ENCODE results near the gene GUK1. TPM values are rescaled to one million over a fixed set of nuclear protein-coding genes. Genes with fewer than 3 reads are reported as not detected.
A peak's percentile ranks its signal among the peaks of the same experiment; 100 is the strongest.

Gene GUK1
- total and polyA plus RNA-seq, 4 donors: 247 to 973 (median 454) TPM

DNA sequence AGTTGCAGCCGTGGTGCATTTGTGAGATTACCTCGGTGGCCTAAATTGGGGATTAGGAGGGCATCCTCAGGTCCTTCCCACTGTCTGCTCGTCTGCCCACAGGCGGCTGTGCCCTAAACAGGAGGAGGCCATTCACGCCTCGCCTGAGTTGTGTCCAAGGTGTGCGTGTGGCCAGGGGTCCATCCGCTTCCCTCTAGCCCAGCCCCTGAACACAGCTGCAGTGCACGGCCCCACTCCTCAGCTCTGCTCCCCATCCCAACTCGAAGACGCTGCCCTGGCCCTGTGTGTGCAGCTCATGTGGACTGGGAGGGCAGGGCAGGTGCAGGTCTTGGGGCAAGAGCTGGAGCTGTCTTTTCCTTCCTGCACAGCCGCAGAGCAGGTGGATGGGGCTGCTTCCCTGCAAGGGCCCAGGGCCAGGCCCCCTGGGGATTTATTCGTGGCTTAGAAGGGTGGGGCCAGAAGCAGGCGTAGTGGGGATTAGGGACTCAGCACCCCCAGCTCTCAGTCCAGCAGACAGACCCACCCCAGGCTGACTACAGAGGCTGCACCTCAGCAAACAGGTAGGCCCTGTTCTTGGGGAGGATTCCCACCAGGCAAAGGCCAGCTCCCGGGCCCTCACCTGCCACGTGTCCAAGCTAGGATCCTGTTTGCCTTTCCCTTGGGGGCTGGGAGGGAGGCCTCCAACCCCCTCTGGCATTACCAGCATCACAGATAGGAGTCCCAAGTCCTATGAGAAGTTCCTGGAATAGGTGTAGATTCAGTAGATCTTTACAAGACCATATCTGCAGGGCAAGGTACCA, 4.3 kb downstream of the GUK1 start:
- no peak overlapping the region for H3K27ac ChIP-seq (ENCODE audit: low read depth in 1 of 2, low read length in 2 of 2)
- H3K4me3 ChIP-seq (ENCODE audit: low read length in 2 of 2): no peak overlapping the region
- DNase-seq (no peak), ATAC-seq (ENCODE audit: low FRiP score) (no peak)
- intact Hi-C loops (cut with DNase I): no loop called here
- H3K9me3 ChIP-seq (ENCODE audit: control insufficient read depth, low read length): no peaks in the 10 kb centered on the region
- peaks cover 0 to 7% of the 10 kb centered on the region in 2 donors for H3K4me1 ChIP-seq (ENCODE audit: control insufficient read depth in 1 of 2, insufficient read depth in 2 of 2, low read length in 2 of 2)
- peaks cover 0 to 2% of the 10 kb centered on the region in 2 donors for H3K36me3 ChIP-seq (ENCODE audit: control insufficient read depth in 1 of 2, insufficient read depth in 2 of 2, low read length in 1 of 2)
- 78 to 81% methylated on average over 16 of the region's 16 CpGs for WGBS, 2 donors
- H3K27me3 ChIP-seq (ENCODE audit: control insufficient read depth in 1 of 2, insufficient read depth in 2 of 2, low read length in 1 of 2): no peaks in the 10 kb centered on the region

DNA sequence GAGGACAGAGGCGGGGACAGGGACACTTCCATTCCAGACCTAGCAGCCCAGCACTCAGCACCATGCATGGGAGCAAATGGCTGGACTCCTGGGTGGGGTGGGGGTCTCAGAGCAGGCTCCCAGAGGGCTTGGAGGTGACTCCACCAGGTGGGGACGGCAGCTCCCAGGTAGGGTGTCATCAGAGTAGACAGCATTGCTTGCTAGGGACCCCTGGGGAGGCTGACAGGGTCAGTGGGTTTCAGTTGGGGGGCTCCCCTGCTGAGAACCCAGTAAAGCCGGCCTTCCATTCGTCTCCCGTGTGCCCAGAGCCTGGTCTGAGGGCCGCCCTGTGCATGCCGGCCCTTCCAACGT, 4.9 kb downstream of the GUK1 start:
- peaks cover 0 to 7% of the 10 kb centered on the region in 2 donors for H3K4me1 ChIP-seq (ENCODE audit: control insufficient read depth in 1 of 2, insufficient read depth in 2 of 2, low read length in 2 of 2)
- intact Hi-C loops (cut with DNase I): no loop called here
- H3K9me3 ChIP-seq (ENCODE audit: control insufficient read depth, low read length): no peaks in the 10 kb centered on the region
- H3K4me3 ChIP-seq (ENCODE audit: low read length in 2 of 2): no peak overlapping the region
- peaks cover 0 to 2% of the 10 kb centered on the region in 2 donors for H3K36me3 ChIP-seq (ENCODE audit: control insufficient read depth in 1 of 2, insufficient read depth in 2 of 2, low read length in 1 of 2)
- H3K27ac ChIP-seq (ENCODE audit: low read depth in 1 of 2, low read length in 2 of 2): no peak overlapping the region
- no peak for DNase-seq
- no peaks in the 10 kb centered on the region for H3K27me3 ChIP-seq (ENCODE audit: control insufficient read depth in 1 of 2, insufficient read depth in 2 of 2, low read length in 1 of 2)
- WGBS, 2 donors: 83 to 84% methylated on average over 8 of the region's 8 CpGs
- no peak for ATAC-seq (ENCODE audit: low FRiP score)

DNA sequence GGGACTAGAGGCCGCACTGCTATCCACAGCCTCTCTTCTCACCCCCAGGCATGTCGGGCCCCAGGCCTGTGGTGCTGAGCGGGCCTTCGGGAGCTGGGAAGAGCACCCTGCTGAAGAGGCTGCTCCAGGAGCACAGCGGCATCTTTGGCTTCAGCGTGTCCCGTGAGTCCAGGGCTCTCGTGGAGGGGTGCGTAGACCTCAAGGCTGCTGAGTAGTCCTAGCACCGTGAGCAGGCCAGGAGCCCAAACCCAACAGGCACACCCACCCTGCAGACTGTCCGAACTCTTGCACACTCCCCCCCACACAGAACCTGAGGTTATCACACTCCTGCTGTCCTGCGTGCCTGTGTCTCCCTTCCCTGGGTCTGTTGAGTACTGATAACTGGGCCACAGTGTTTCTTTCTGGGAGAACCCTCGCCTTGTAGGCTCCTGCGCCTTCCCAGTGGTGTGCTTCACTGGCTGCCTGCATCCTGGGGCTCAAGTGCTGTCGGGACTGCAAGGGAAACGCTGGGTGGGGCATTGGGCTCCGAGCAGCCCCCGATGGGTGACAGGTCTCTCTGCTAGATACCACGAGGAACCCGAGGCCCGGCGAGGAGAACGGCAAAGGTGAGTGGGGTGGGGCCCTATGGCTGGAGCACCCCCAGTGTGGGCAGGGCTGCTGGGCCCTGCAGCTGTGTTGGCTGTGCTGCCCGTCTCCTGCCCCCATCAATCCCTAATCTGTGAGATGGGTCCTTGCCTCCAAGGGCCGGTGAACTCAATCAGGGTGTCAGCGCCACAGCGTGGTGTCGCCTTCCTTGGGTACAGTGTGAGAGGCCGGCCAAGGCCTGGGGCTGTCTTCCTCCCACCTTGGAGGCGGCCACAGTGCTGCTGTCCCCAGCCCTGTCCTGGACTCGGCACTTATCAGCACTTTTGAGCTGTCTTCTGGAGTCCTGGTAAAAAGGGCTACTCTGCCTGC, 5.7 kb downstream of the GUK1 start:
- Histone ChIP-seq H3K9me3 (ENCODE audit: control insufficient read depth, low read length) (no peaks in the 10 kb centered on the region), H3K27ac (ENCODE audit: low read depth in 1 of 2, low read length in 2 of 2) (no peak overlapping the region), H3K4me1 (ENCODE audit: control insufficient read depth in 1 of 2, insufficient read depth in 2 of 2, low read length in 2 of 2) (peaks cover 0 to 7% of the 10 kb centered on the region in 2 donors), H3K36me3 (ENCODE audit: control insufficient read depth in 1 of 2, insufficient read depth in 2 of 2, low read length in 1 of 2) (peaks cover 0 to 2% of the 10 kb centered on the region in 2 donors), H3K27me3 (ENCODE audit: control insufficient read depth in 1 of 2, insufficient read depth in 2 of 2, low read length in 1 of 2) (no peaks in the 10 kb centered on the region), H3K4me3 (ENCODE audit: low read length in 2 of 2) (no peak overlapping the region)
- intact Hi-C loops (cut with DNase I): no loop called here
- WGBS, 2 donors: 88 to 89% methylated on average over 31 of the region's 31 CpGs
- DNase-seq (peak in 1 of 2 donors; percentile 26), ATAC-seq (ENCODE audit: low FRiP score) (no peak)

DNA sequence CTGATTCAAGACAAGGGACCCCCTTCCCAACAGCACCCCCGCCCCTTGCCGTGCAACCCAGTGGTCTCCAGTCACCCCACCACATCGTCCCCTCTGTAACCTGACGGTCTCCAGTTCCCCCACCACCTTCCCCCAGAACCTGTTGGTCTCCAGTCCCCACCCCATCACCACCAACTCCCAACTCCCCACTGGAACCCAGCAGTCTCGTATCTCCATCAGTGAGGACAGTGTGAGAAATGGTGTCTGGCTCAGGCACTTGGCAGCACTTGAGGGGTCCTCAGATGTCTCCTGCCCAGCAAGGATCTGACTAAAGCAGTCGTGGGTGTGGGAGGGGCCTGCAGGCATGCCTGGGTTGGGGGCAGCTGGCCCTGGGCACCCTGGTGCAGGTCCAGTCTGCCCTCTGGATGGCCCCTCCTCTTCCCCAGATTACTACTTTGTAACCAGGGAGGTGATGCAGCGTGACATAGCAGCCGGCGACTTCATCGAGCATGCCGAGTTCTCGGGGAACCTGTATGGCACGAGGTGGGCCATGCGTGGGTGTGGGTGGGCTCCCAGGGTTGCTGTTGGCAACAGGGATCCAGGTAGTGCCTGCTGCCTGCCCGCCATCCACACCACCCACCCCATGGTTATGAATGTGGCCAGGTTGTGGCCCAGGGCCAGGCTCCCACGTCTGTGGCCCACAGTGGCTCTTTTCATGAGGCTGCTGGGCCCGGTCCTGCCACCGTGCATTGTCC, 6.5 kb downstream of the GUK1 start:
- Histone ChIP-seq H3K4me1 (ENCODE audit: control insufficient read depth in 1 of 2, insufficient read depth in 2 of 2, low read length in 2 of 2) (peaks cover 0 to 5% of the 10 kb centered on the region in 2 donors), H3K36me3 (ENCODE audit: control insufficient read depth in 1 of 2, insufficient read depth in 2 of 2, low read length in 1 of 2) (peaks cover 0 to 2% of the 10 kb centered on the region in 2 donors), H3K4me3 (ENCODE audit: low read length in 2 of 2) (no peak overlapping the region), H3K9me3 (ENCODE audit: control insufficient read depth, low read length) (no peaks in the 10 kb centered on the region), H3K27ac (ENCODE audit: low read depth in 1 of 2, low read length in 2 of 2) (no peak overlapping the region), H3K27me3 (ENCODE audit: control insufficient read depth in 1 of 2, insufficient read depth in 2 of 2, low read length in 1 of 2) (no peaks in the 10 kb centered on the region)
- WGBS, 2 donors: 85 to 89% methylated on average over 18 of the region's 18 CpGs
- intact Hi-C loops (cut with DNase I): no loop called here
- no peak for ATAC-seq (ENCODE audit: low FRiP score)
- peak in 1 of 2 donors; percentile 32 for DNase-seq

DNA sequence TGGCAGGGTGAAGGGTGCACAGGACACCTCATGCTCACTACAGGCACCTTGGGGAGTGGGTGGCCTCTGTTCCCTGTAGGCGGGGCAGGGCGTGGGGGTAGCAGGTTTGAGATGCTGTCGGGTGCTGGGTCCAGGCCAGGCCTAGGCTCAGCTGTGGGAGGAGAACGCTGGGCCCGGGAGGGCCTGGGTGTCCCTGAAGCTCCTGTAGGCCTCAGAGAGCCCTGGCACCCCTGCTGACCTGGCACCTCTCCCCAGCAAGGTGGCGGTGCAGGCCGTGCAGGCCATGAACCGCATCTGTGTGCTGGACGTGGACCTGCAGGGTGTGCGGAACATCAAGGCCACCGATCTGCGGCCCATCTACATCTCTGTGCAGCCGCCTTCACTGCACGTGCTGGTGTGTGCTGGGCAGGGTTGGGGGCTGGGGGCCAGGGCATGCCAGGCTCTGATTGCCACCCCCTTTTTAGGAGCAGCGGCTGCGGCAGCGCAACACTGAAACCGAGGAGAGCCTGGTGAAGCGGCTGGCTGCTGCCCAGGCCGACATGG, 7.1 kb downstream of the GUK1 start:
- 90 to 92% methylated on average over 20 of the region's 20 CpGs for WGBS, 2 donors
- Histone ChIP-seq H3K4me3 (ENCODE audit: low read length in 2 of 2) (no peak overlapping the region), H3K36me3 (ENCODE audit: control insufficient read depth in 1 of 2, insufficient read depth in 2 of 2, low read length in 1 of 2) (peaks cover 0 to 2% of the 10 kb centered on the region in 2 donors), H3K27ac (ENCODE audit: low read depth in 1 of 2, low read length in 2 of 2) (no peak overlapping the region), H3K4me1 (ENCODE audit: control insufficient read depth in 1 of 2, insufficient read depth in 2 of 2, low read length in 2 of 2) (no peaks in the 10 kb centered on the region), H3K27me3 (ENCODE audit: control insufficient read depth in 1 of 2, insufficient read depth in 2 of 2, low read length in 1 of 2) (no peaks in the 10 kb centered on the region), H3K9me3 (ENCODE audit: control insufficient read depth, low read length) (no peaks in the 10 kb centered on the region)
- intact Hi-C loops (cut with DNase I): no loop called here
- ATAC-seq (ENCODE audit: low FRiP score) (no peak), DNase-seq (peak; percentile 42 to 70)

DNA sequence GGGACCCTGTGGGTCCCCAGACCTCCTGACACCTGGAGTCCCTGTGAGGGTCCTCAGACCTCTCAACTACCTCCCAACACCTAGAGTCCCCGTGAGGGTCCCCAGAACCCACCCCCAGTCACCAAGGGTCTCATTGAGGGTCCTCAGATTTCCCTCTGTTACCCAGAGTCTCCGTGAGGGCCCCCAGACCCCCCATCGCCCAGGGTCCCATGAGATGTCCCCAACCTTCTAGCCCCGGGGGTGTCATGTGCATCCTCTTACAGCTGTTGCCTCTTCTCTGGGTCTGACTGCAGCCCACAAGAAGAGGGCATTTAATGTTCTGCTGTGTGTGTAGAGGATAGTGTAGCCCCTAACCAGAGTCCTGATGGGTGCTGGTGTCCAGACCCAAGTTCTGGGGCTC, 7.7 kb downstream of the GUK1 start:
- Histone ChIP-seq H3K9me3 (ENCODE audit: control insufficient read depth, low read length) (no peaks in the 10 kb centered on the region), H3K4me1 (ENCODE audit: control insufficient read depth in 1 of 2, insufficient read depth in 2 of 2, low read length in 2 of 2) (no peaks in the 10 kb centered on the region), H3K4me3 (ENCODE audit: low read length in 2 of 2) (no peak overlapping the region), H3K36me3 (ENCODE audit: control insufficient read depth in 1 of 2, insufficient read depth in 2 of 2, low read length in 1 of 2) (peaks cover 0 to 2% of the 10 kb centered on the region in 2 donors), H3K27ac (ENCODE audit: low read depth in 1 of 2, low read length in 2 of 2) (no peak overlapping the region), H3K27me3 (ENCODE audit: control insufficient read depth in 1 of 2, insufficient read depth in 2 of 2, low read length in 1 of 2) (no peaks in the 10 kb centered on the region)
- 85 to 91% methylated on average over 4 of the region's 4 CpGs for WGBS, 2 donors
- peak in 1 of 2 donors; percentile 55 for DNase-seq
- ATAC-seq (ENCODE audit: low FRiP score): no peak
- intact Hi-C loops (cut with DNase I): no loop called here

DNA sequence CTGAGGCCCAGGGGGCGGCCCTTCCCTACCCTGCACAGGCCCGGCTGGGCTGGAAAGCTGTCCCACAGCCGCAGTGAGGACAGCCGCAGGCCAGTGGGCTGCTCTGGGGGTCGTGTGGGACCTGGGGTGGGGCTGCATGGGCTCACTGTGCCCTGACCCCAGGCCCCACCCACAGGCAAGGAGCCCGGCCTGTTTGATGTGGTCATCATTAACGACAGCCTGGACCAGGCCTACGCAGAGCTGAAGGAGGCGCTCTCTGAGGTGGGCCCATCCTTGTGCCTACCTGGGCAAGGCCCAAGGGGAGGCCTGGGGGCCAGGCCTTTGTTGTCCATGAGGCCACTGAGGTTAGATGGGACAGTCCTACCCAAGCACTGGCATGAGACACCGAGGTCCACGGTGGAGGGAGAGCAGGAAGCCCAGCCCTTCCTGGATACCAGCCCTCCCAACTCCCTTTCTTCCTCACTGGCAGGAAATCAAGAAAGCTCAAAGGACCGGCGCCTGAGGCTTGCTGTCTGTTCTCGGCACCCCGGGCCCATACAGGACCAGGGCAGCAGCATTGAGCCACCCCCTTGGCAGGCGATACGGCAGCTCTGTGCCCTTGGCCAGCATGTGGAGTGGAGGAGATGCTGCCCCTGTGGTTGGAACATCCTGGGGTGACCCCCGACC, 8.2 kb downstream of the GUK1 start:
- intact Hi-C loops (cut with DNase I): no loop called here
- H3K36me3 ChIP-seq (ENCODE audit: control insufficient read depth in 1 of 2, insufficient read depth in 2 of 2, low read length in 1 of 2): peaks cover 0 to 2% of the 10 kb centered on the region in 2 donors
- no peak overlapping the region for H3K27ac ChIP-seq (ENCODE audit: low read depth in 1 of 2, low read length in 2 of 2)
- DNase-seq: peak; percentile 40 to 71
- H3K4me3 ChIP-seq (ENCODE audit: low read length in 2 of 2): no peak overlapping the region
- no peaks in the 10 kb centered on the region for H3K27me3 ChIP-seq (ENCODE audit: control insufficient read depth in 1 of 2, insufficient read depth in 2 of 2, low read length in 1 of 2)
- ATAC-seq (ENCODE audit: low FRiP score): no peak
- 62% methylated on average over 18 of the region's 18 CpGs for WGBS, 2 donors
- no peaks in the 10 kb centered on the region for H3K9me3 ChIP-seq (ENCODE audit: control insufficient read depth, low read length)
- no peaks in the 10 kb centered on the region for H3K4me1 ChIP-seq (ENCODE audit: control insufficient read depth in 1 of 2, insufficient read depth in 2 of 2, low read length in 2 of 2)

DNA sequence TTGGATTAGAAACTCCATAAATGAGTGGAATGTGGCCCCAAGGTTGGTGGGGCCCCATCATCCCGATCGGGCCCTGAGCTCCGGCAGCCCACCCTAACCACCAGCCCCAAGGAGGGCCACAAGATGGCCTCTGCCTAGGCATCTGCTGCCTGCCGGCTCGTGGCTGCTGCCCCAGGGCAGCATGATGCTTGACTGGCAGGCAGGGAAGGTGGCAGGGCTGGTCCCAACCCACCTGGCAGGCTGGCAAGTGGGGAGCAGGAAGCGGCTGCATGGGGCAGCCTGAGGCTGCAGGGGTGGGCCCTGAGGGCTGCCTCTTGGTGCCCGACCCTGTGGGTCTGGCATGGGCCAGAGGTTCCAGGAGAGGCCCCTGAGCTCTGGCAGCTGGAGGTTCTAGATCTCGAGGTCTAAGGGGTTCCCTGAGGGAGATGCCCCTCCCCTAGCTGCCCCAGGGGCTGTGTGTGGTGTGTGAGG, 8.9 kb downstream of the GUK1 start:
- no peaks in the 10 kb centered on the region for H3K9me3 ChIP-seq (ENCODE audit: control insufficient read depth, low read length)
- ATAC-seq (ENCODE audit: low FRiP score) (no peak), DNase-seq (peak in 1 of 2 donors; percentile 48)
- intact Hi-C loops (cut with DNase I): no loop called here
- no peaks in the 10 kb centered on the region for H3K4me1 ChIP-seq (ENCODE audit: control insufficient read depth in 1 of 2, insufficient read depth in 2 of 2, low read length in 2 of 2)
- 65 to 69% methylated on average over 8 of the region's 8 CpGs for WGBS, 2 donors
- H3K27me3 ChIP-seq (ENCODE audit: control insufficient read depth in 1 of 2, insufficient read depth in 2 of 2, low read length in 1 of 2): no peaks in the 10 kb centered on the region
- H3K36me3 ChIP-seq (ENCODE audit: control insufficient read depth in 1 of 2, insufficient read depth in 2 of 2, low read length in 1 of 2): peaks cover 0 to 2% of the 10 kb centered on the region in 2 donors
- H3K4me3 ChIP-seq (ENCODE audit: low read length in 2 of 2): no peak overlapping the region
- peak overlapping the region in 1 of 2 donors; percentile 14 for H3K27ac ChIP-seq (ENCODE audit: low read depth in 1 of 2, low read length in 2 of 2)

All from aorta (tissue), 5 donors.